Mesenteric fat pad (tissue), 1 donor: Measurements from ENCODE around the gene SEMA5A. TPM values are rescaled to one million over a fixed set of nuclear protein-coding genes. Genes with fewer than 3 reads are reported as not detected.
"Not testable (repeated sequence)": the region's sequence is repeated elsewhere in the genome, so short reads cannot be mapped to it uniquely, and the experiment has no call there.

Source experiments
- DNase-seq: peaks from one replicate; pipeline ENCODE4 v3.0.0-alpha.2; 2020; ENCODE audit warnings: low spot score
- total RNA-seq: library from RNA; stranded (reverse); fragmentation: NEBNext Ultra II Directional; extraction: Animal tissue kit (Norgen Biotek cat#: 25700); gene quantifications from one replicate; pipeline ENCODE4 v1.2.1, GENCODE V29; 2021
- donor health status: DM: yes; HTN: yes; CAD: no.

SEMA5A gene
- total RNA-seq, 1 donor from 2014 or later = 7.9 TPM

GRCh38 chr5:9409413-9409960 lies 136.4 kb downstream of the SEMA5A start:
- no peak for DNase-seq

GRCh38 chr5:9408964-9409363 lies 136.9 kb downstream of the SEMA5A start:
- no peak for DNase-seq

- no peak for DNase-seq
Observed at GRCh38 chr5:9405196-9405754, 140.6 kb downstream of the SEMA5A start.

GRCh38 chr5:9401786-9402472 lies 143.9 kb downstream of the SEMA5A start:
- no peak for DNase-seq

- not testable (repeated sequence) for DNase-seq
Observed at GRCh38 chr5:9399783-9400182, 146.1 kb downstream of the SEMA5A start.

GRCh38 chr5:9399094-9399493 lies 146.8 kb downstream of the SEMA5A start:
- DNase-seq = no peak

GRCh38 chr5:9398227-9398626 lies 147.6 kb downstream of the SEMA5A start:
- DNase-seq = no peak

- DNase-seq = no peak
Observed at GRCh38 chr5:9396285-9396770, 149.5 kb downstream of the SEMA5A start.

- DNase-seq = no peak
Observed at GRCh38 chr5:9395706-9396105, 150.2 kb downstream of the SEMA5A start.

GRCh38 chr5:9394221-9394620 lies 151.7 kb downstream of the SEMA5A start:
- DNase-seq = no peak

GRCh38 chr5:9392625-9393024 lies 153.2 kb downstream of the SEMA5A start:
- DNase-seq = no peak

GRCh38 chr5:9391080-9391479 lies 154.8 kb downstream of the SEMA5A start:
- DNase-seq = no peak

- DNase-seq = no peak
Observed at GRCh38 chr5:9390113-9390512, 155.8 kb downstream of the SEMA5A start.

GRCh38 chr5:9388941-9389674 lies 156.8 kb downstream of the SEMA5A start:
- no peak for DNase-seq

- DNase-seq = no peak
Observed at GRCh38 chr5:9387879-9388278, 158.0 kb downstream of the SEMA5A start.

GRCh38 chr5:9386945-9387344 lies 158.9 kb downstream of the SEMA5A start:
- DNase-seq = no peak

- no peak for DNase-seq
Observed at GRCh38 chr5:9382522-9382921, 163.4 kb downstream of the SEMA5A start.

- no peak for DNase-seq
Observed at GRCh38 chr5:9381464-9381863, 164.4 kb downstream of the SEMA5A start.

- no peak for DNase-seq
Observed at GRCh38 chr5:9380109-9380508, 165.8 kb downstream of the SEMA5A start.

- no peak for DNase-seq
Observed at GRCh38 chr5:9376363-9377117, 169.3 kb downstream of the SEMA5A start.

- no peak for DNase-seq
Observed at GRCh38 chr5:9375756-9376155, 170.1 kb downstream of the SEMA5A start.
